IMR-90 (cell line): Measurements from ENCODE around the gene OXLD1. TPM values are rescaled to one million over a fixed set of nuclear protein-coding genes. Genes with fewer than 3 reads are reported as not detected.

Experiments
- ATAC-seq: fragments of 200-7000 bp; cut with Tn5 transposase; 2 replicates; pipeline ENCODE4 v1.9.1; 2020; ENCODE audit warnings: low read depth, mild to moderate bottlenecking, moderate library complexity
- BruUV-seq: library from RNA; stranded (reverse); fragments of 400-500 nt; replicated peaks from 2 replicates; lab custom pipeline; 2021; lab: Mats Ljungman, UMichigan
- CTCF ChIA-PET: fragments of 300-600 bp; formaldehyde crosslinking; extraction: SDS; loops from one replicate; lab custom pipeline; 2021; ENCODE audit warnings: antibody characterized with exemption; lab: Yijun Ruan, JAX
- POLR2A ChIA-PET: fragments of 300-600 bp; sonication (Branson Sonifier 250); formaldehyde crosslinking; loops from one replicate; lab custom pipeline; 2022; ENCODE audit warnings: antibody characterized with exemption; ENCODE audit not compliant: unreplicated experiment; lab: Charles Lee
- DNase-seq: peaks from one replicate; pipeline ENCODE4 v3.0.0; 2013
- H2AFZ ChIP-seq: replicated peaks from 2 replicates; pipeline ENCODE3; 2013; ENCODE audit warnings: low read length, mild to moderate bottlenecking; ENCODE audit not compliant: poor library complexity
- H2AK5ac ChIP-seq: 2 replicates; pipeline ENCODE4 v1.6.1; 2013; ENCODE audit warnings: low read depth, low read length, inconsistent platforms
- H2AK9ac ChIP-seq: replicated peaks from 2 replicates; pipeline ENCODE3; 2013; ENCODE audit warnings: mild to moderate bottlenecking, low read depth, low read length, moderate library complexity; ENCODE audit not compliant: poor library complexity
- H2BK120ac ChIP-seq: 2 replicates; pipeline ENCODE4 v1.6.1; 2013; ENCODE audit warnings: low read depth, low read length, inconsistent platforms
- H2BK15ac ChIP-seq: 3 replicates; pipeline ENCODE4 v1.6.1; 2013; ENCODE audit warnings: low read depth, low read length, inconsistent platforms
- H2BK20ac ChIP-seq: 2 replicates; pipeline ENCODE4 v1.6.1; 2013; ENCODE audit warnings: low read depth, mild to moderate bottlenecking, inconsistent platforms, low read length, moderate library complexity
- H2BK5ac ChIP-seq: 2 replicates; pipeline ENCODE4 v1.6.1; 2013; ENCODE audit warnings: mild to moderate bottlenecking, low read depth, low read length, inconsistent platforms; ENCODE audit not compliant: poor library complexity, severe bottlenecking
- H3K14ac ChIP-seq: replicated peaks from 2 replicates; pipeline ENCODE4 v1.6.1; 2013; ENCODE audit warnings: low read depth, low read length, inconsistent platforms
- H3K18ac ChIP-seq: 2 replicates; pipeline ENCODE4 v1.6.1; 2013; ENCODE audit warnings: low read depth, low read length, control low read depth
- H3K23ac ChIP-seq: 2 replicates; pipeline ENCODE4 v1.6.1; 2013; ENCODE audit warnings: low read depth, low read length, inconsistent platforms
- H3K27ac ChIP-seq: 2 replicates; pipeline ENCODE4 v1.5.1; 2013; ENCODE audit warnings: mild to moderate bottlenecking, control low read depth, low read length; ENCODE audit not compliant: insufficient read depth
- H3K27me3 ChIP-seq: 2 replicates; pipeline ENCODE4 v1.6.1; 2013; ENCODE audit warnings: low read length; ENCODE audit not compliant: control insufficient read depth, insufficient read depth
- H3K36me3 ChIP-seq: 2 replicates; pipeline ENCODE4 v1.6.1; 2013; ENCODE audit warnings: low read length, mixed read lengths; ENCODE audit not compliant: control insufficient read depth, insufficient read depth
- H3K4ac ChIP-seq: 2 replicates; pipeline ENCODE4 v1.6.1; 2013; ENCODE audit warnings: low read depth, low read length, inconsistent platforms
- H3K4me1 ChIP-seq: 2 replicates; pipeline ENCODE4 v1.6.1; 2013; ENCODE audit warnings: low read length, mixed read lengths; ENCODE audit not compliant: control insufficient read depth, insufficient read depth
- H3K4me2 ChIP-seq: 2 replicates; pipeline ENCODE4 v1.6.1; 2013; ENCODE audit warnings: low read depth, mild to moderate bottlenecking, control low read depth, low read length, moderate library complexity
- H3K4me3 ChIP-seq: 2 replicates; pipeline ENCODE4 v1.5.1; 2013; ENCODE audit warnings: low read depth, mild to moderate bottlenecking, control low read depth, low read length, moderate library complexity; ENCODE audit not compliant: insufficient read depth
- H3K56ac ChIP-seq: 2 replicates; pipeline ENCODE4 v1.6.1; 2013; ENCODE audit warnings: low read length, inconsistent platforms; ENCODE audit not compliant: insufficient read depth; ENCODE audit errors: extremely low read depth
- H3K79me1 ChIP-seq, 2 experiments: 2 replicates each; pipeline ENCODE4 v1.6.1; 2013; ENCODE audit warnings: low read length in 2 of 2, inconsistent platforms in 1 of 2, low read depth in 1 of 2
- H3K9ac ChIP-seq: 2 replicates; pipeline ENCODE4 v1.6.1; 2013; ENCODE audit warnings: low read depth, low read length, control low read depth
- H3K9me1 ChIP-seq: 2 replicates; pipeline ENCODE4 v1.6.1; 2013; ENCODE audit warnings: low read length, inconsistent platforms; ENCODE audit not compliant: insufficient read depth
- H3K9me3 ChIP-seq: 2 replicates; pipeline ENCODE4 v1.6.1; 2013; ENCODE audit warnings: low read length; ENCODE audit not compliant: control insufficient read depth, insufficient read depth
- H4K20me1 ChIP-seq: 2 replicates; pipeline ENCODE4 v1.6.1; 2013; ENCODE audit warnings: low read length, inconsistent platforms; ENCODE audit not compliant: insufficient read depth
- H4K5ac ChIP-seq: 2 replicates; pipeline ENCODE4 v1.6.1; 2013; ENCODE audit warnings: mild to moderate bottlenecking, low read depth, low read length, control low read depth
- H4K8ac ChIP-seq, 2 experiments: 2 replicates each; pipeline ENCODE4 v1.6.1; 2013; ENCODE audit warnings: low read depth in 2 of 2, low read length in 2 of 2, control low read depth in 1 of 2, inconsistent platforms in 1 of 2
- H4K91ac ChIP-seq: 2 replicates; pipeline ENCODE4 v1.6.1; 2013; ENCODE audit warnings: low read depth, low read length, inconsistent platforms; ENCODE audit not compliant: insufficient read depth
- BHLHE40 ChIP-seq: fragments of 150-350 bp; IDR thresholded peaks from 2 replicates; pipeline ENCODE4 v1.6.1; 2016; ENCODE audit warnings: mild to moderate bottlenecking, low read depth, low read length
- CEBPB ChIP-seq: IDR thresholded peaks from 2 replicates; pipeline ENCODE4 v1.6.1; 2012; ENCODE audit warnings: low read depth, low read length, improper control_type of control experiment
- CHD1 ChIP-seq: IDR thresholded peaks from 2 replicates; pipeline ENCODE4 v1.6.1; 2012; ENCODE audit warnings: low read depth, low read length, improper control_type of control experiment
- CTCF ChIP-seq: conservative IDR thresholded peaks from 2 replicates; pipeline ENCODE4 v1.5.1; 2012; ENCODE audit warnings: mild to moderate bottlenecking, low read depth, low read length, improper control_type of control experiment
- FOS ChIP-seq: fragments of 150-350 bp; IDR thresholded peaks from 2 replicates; pipeline ENCODE4 v1.6.1; 2016; ENCODE audit warnings: low read depth, low read length
- MAFK ChIP-seq: IDR thresholded peaks from 2 replicates; pipeline ENCODE4 v1.6.1; 2012; ENCODE audit warnings: low read depth, low read length, improper control_type of control experiment
- MAZ ChIP-seq: IDR thresholded peaks from 2 replicates; pipeline ENCODE4 v1.6.1; 2012; ENCODE audit warnings: low read depth, mild to moderate bottlenecking, low read length, improper control_type of control experiment, moderate library complexity, borderline replicate concordance
- MXI1 ChIP-seq: IDR thresholded peaks from 2 replicates; pipeline ENCODE4 v1.6.1; 2012; ENCODE audit warnings: low read depth, mild to moderate bottlenecking, low read length, moderate library complexity, borderline replicate concordance
- NFE2L2 ChIP-seq: fragments of 150-350 bp; IDR thresholded peaks from 2 replicates; pipeline ENCODE4 v1.6.1; 2016; ENCODE audit warnings: low read depth, mild to moderate bottlenecking, low read length
- POLR2A ChIP-seq: IDR thresholded peaks from 2 replicates; pipeline ENCODE4 v1.6.1; 2012; ENCODE audit warnings: mild to moderate bottlenecking, low read depth, low read length
- RAD21 ChIP-seq: IDR thresholded peaks from 2 replicates; pipeline ENCODE4 v1.6.1; 2012; ENCODE audit warnings: low read length, improper control_type of control experiment
- RCOR1 ChIP-seq: IDR thresholded peaks from 2 replicates; pipeline ENCODE4 v1.6.1; 2012; ENCODE audit warnings: mild to moderate bottlenecking, low read length, improper control_type of control experiment; ENCODE audit not compliant: insufficient replicate concordance
- RFX5 ChIP-seq: IDR thresholded peaks from 2 replicates; pipeline ENCODE4 v1.8.0; 2012; ENCODE audit warnings: low read depth, mild to moderate bottlenecking, low read length, moderate library complexity
- SMC3 ChIP-seq: fragments of 150-350 bp; IDR thresholded peaks from 2 replicates; pipeline ENCODE4 v1.6.1; 2016; ENCODE audit warnings: low read depth, mild to moderate bottlenecking, antibody characterized with exemption, low read length, moderate library complexity
- WGBS, 2 experiments: methylation state at CpG; one replicate each; pipeline versions ENCODE4 v1.1.5 to v1.1.7; 2013; ENCODE audit warnings: missing lambda C conversion rate in 2 of 2; ENCODE audit not compliant: insufficient read length in 1 of 2; ENCODE audit errors: extremely low coverage in 2 of 2; 5-methylcytosine and 5-hydroxymethylcytosine counted together
- dilution Hi-C: fragments of 300-500 bp; cut with HindIII; formaldehyde crosslinking; loops from one replicate; pipeline ENCODE4 v1.14.3; 2018; ENCODE audit warnings: low sequenced_read_pairs; ENCODE audit not compliant: unreplicated experiment
- in situ Hi-C: fragments of 300-500 bp; cut with MboI; formaldehyde crosslinking; loops from 3 replicates; pipeline ENCODE4 v1.14.3; 2019; ENCODE audit warnings: low sequenced_read_pairs, inconsistent platforms, mixed read lengths
- intact Hi-C: fragments of 100-400 bp; cut with micrococcal nuclease; formaldehyde crosslinking; loops from 2 replicates; pipeline ENCODE4 v1.10.0; 2022
- polyA plus RNA-seq, 3 experiments: library from polyadenylated mRNA; depleted of rRNA; stranded (reverse); fragments of >200 nt; gene quantifications; 2 replicates each; pipeline ENCODE4 v1.2.3, GENCODE V29; 2012; ENCODE audit warnings: low replicate concordance in 1 of 3
- total RNA-seq: library from RNA; depleted of rRNA; stranded (reverse); fragments of >200 nt; gene quantifications from 2 replicates; pipeline ENCODE4 v1.2.3, GENCODE V29; 2012
- TF ChIP-seq, protein P1 (sequence below): fragments of 150-350 bp; IDR thresholded peaks from 2 replicates; pipeline ENCODE4 v1.6.1; 2016; ENCODE audit warnings: low read depth, mild to moderate bottlenecking, low read length, moderate library complexity, borderline replicate concordance
- TF ChIP-seq, protein P2 (sequence below): fragments of 150-350 bp; IDR thresholded peaks from 2 replicates; pipeline ENCODE4 v1.6.1; 2017; ENCODE audit warnings: mild to moderate bottlenecking, antibody characterized with exemption, low read length, low read depth

Gene OXLD1
- total and polyA plus RNA-seq, 2 of the 4 experiments (the other 2 are of a cell fraction), result 9.9 to 22.3 TPM

DNA sequence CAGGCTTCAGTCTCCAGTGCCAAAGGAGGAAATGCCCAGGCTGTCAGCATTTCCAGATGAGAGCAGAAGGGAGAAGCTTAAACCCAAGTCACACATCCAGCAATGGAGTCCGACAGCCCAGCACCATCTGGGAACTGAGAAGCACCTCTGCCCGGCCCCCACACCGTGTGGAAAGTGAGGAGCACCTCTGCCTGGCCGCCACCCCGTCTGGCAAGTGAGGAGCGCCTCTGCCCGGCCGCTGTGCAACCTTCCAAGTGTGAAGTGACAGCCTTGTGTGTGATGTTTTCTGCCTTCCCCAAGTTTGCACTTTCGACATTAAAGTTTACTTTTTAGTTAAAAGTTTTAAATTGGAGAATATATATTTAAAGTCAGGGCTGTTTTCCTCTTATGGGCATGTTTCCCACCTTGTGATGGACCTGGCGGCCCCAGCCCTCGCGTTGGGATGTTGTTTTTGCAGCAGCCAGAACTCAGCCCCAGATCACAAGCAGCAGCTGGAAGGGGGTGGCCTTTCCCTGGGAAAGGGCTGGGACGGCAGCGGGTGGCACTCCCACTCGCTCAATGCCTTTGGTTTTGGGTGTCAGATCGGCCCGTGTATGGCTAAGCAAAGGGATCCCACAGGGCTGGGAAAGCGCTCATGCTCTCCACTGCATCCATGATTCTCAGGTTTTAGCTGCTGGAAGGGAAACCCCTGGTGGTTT lies 7.3 kb upstream of the OXLD1 start:
- Histone ChIP-seq H3K27me3 (no peaks in the 10 kb centered on the region), H4K91ac (no peak overlapping the region), H3K56ac (no peak overlapping the region), H2BK15ac (no peak overlapping the region), H3K4me2 (no peak overlapping the region), H3K9me3 (no peaks in the 10 kb centered on the region), H2BK120ac (no peak overlapping the region), H4K20me1 (peaks cover 8% of the 10 kb centered on the region; the same call in 1 of the 2 replicates), H2AFZ (no peak overlapping the region), H3K23ac (no peak overlapping the region), H2AK5ac (no peak overlapping the region), H2AK9ac (no peak overlapping the region), H3K4me1 (no peaks in the 10 kb centered on the region), H3K27ac (no peak overlapping the region), H3K18ac (no peak overlapping the region), H3K36me3 (peaks cover 45% of the 10 kb centered on the region), H3K4me3 (no peak overlapping the region), H3K79me1 (peaks cover 15 to 53% of the 10 kb centered on the region in 2 experiments), H2BK20ac (no peak overlapping the region), H4K5ac (no peak overlapping the region), H2BK5ac (no peak overlapping the region), H3K4ac (no peak overlapping the region), H4K8ac (no peak overlapping the region), H3K14ac (no peak overlapping the region), H3K9me1 (no peaks in the 10 kb centered on the region), H3K9ac (no peak overlapping the region)
- ATAC-seq, result no peak
- no peak for DNase-seq
- in situ Hi-C loops (no loop called here), intact Hi-C loops (no loop called here), dilution Hi-C loops (no loop called here)
- WGBS, 2 experiments, result 93% methylated on average over 7 of the region's 18 CpGs; no CpG with 5 or more reads in 1 of the 2 experiments
- BruUV-seq, result TSS peak; percentile 85
- TF ChIP-seq MXI1, result no peak
- no peak for TF ChIP-seq RAD21
- TF ChIP-seq CTCF, result no peak
- TF ChIP-seq SMC3, result no peak
- TF ChIP-seq, protein P1, sequence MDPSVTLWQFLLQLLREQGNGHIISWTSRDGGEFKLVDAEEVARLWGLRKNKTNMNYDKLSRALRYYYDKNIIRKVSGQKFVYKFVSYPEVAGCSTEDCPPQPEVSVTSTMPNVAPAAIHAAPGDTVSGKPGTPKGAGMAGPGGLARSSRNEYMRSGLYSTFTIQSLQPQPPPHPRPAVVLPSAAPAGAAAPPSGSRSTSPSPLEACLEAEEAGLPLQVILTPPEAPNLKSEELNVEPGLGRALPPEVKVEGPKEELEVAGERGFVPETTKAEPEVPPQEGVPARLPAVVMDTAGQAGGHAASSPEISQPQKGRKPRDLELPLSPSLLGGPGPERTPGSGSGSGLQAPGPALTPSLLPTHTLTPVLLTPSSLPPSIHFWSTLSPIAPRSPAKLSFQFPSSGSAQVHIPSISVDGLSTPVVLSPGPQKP, result no peak
- TF ChIP-seq, protein P2, sequence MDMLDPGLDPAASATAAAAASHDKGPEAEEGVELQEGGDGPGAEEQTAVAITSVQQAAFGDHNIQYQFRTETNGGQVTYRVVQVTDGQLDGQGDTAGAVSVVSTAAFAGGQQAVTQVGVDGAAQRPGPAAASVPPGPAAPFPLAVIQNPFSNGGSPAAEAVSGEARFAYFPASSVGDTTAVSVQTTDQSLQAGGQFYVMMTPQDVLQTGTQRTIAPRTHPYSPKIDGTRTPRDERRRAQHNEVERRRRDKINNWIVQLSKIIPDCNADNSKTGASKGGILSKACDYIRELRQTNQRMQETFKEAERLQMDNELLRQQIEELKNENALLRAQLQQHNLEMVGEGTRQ, result no peak
- TF ChIP-seq CEBPB, result no peak
- no peak for TF ChIP-seq MAZ
- no peak for TF ChIP-seq BHLHE40
- no peak for TF ChIP-seq RCOR1
- no peak for TF ChIP-seq MAFK
- TF ChIP-seq RFX5, result no peak
- no peak for TF ChIP-seq POLR2A
- no peak for TF ChIP-seq FOS
- no peak for TF ChIP-seq CHD1
- no peak for TF ChIP-seq NFE2L2
- ChIA-PET POLR2A (no interaction called here), CTCF (no interaction called here)
